Measurements from ENCODE around the gene FCN3. TPM values are rescaled to one million over a fixed set of nuclear protein-coding genes. Genes with fewer than 3 reads are reported as not detected.

Gene FCN3
- total RNA-seq, 4 donors from 2014 or later = 2.9 to 16.6 (median 10.5) TPM

GRCh38 chr1:27361044-27361402 lies 13.6 kb downstream of the FCN3 start:
- intact Hi-C loops (cut with DNase I) = no loop called here
- H3K4me1 ChIP-seq = peaks cover 30 to 50% (median 46%) of the 10 kb centered on the region in 4 donors
- DNase-seq (ENCODE audit: extremely low spot score) = no peak
- TF ChIP-seq POLR2A (IDR thresholded peaks at IDR 0.05; ENCODE audit: low read depth) (no peak), EP300 (IDR thresholded peaks at IDR 0.05) (no peak), POLR2AphosphoS5 (IDR thresholded peaks at IDR 0.05) (no peak)
- TF ChIP-seq, protein P1, sequence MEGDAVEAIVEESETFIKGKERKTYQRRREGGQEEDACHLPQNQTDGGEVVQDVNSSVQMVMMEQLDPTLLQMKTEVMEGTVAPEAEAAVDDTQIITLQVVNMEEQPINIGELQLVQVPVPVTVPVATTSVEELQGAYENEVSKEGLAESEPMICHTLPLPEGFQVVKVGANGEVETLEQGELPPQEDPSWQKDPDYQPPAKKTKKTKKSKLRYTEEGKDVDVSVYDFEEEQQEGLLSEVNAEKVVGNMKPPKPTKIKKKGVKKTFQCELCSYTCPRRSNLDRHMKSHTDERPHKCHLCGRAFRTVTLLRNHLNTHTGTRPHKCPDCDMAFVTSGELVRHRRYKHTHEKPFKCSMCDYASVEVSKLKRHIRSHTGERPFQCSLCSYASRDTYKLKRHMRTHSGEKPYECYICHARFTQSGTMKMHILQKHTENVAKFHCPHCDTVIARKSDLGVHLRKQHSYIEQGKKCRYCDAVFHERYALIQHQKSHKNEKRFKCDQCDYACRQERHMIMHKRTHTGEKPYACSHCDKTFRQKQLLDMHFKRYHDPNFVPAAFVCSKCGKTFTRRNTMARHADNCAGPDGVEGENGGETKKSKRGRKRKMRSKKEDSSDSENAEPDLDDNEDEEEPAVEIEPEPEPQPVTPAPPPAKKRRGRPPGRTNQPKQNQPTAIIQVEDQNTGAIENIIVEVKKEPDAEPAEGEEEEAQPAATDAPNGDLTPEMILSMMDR (IDR thresholded peaks at IDR 0.05) = no peak
- WGBS = 87% methylated on average over 21 of the region's 21 CpGs
- H3K9me3 ChIP-seq = no peaks in the 10 kb centered on the region
- no peaks in the 10 kb centered on the region for H3K27me3 ChIP-seq
- H3K27ac ChIP-seq (replicated peaks in 1 of 4) = no peak overlapping the region
- peak overlapping the region in 1 of 4 donors; percentile 43 for H3K4me3 ChIP-seq
- H3K36me3 ChIP-seq = peaks cover 69 to 92% (median 88%) of the 10 kb centered on the region in 4 donors

DNA sequence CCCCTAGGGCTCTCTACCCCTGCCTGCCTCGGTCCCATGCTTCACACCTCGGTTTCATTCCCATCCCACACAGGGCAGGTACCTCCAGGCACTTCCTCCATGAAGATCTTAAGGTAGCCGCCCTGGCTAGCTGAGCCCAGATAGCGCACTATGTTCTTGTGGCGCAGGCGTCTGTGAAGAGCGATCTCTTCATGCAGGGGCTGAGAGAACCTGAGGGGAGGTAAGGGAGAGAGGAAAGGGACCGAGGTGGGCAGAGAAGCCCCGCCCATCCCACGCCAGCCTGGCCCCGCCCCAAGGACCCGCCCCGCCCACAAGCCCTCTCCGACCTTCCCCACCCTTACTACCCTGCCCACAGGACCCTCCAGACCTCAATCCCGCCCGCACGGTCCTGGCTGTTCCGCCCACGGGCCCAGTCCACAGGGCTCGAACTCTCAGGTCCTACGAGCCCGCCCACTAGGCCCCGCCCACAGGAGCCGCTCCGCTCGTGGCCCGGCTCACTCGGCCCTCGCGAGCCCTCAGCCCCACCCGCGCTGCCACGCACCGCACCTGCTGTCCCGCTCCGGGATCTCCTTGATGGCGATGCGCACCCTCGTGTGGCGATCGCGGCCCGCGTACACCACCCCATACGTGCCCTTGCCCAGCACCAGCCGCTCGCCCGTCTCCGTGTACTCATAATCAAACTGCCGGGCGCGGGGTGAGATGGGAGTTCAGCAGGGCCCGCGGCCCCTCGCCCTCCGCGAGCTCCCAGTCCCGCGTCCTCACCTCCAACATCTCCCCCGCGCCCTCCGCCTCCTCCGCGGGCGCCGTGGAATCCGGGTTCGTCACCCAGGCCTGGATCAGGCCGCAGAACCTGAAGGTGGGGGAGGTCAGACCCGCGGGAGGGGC lies 14.2 kb downstream of the FCN3 start:
- intact Hi-C loops (cut with DNase I) = no loop called here
- TF ChIP-seq POLR2AphosphoS5 (IDR thresholded peaks at IDR 0.05) (no peak), POLR2A (IDR thresholded peaks at IDR 0.05; ENCODE audit: low read depth) (no peak), EP300 (IDR thresholded peaks at IDR 0.05) (no peak)
- TF ChIP-seq, protein P1 (IDR thresholded peaks at IDR 0.05) = no peak
- Histone ChIP-seq H3K4me3 (peak overlapping the region; percentile 13 to 43 (median 24)), H3K27ac (replicated peaks in 1 of 4) (no peak overlapping the region), H3K36me3 (peaks cover 75 to 98% (median 94%) of the 10 kb centered on the region in 4 donors), H3K4me1 (peaks cover 30 to 50% (median 46%) of the 10 kb centered on the region in 4 donors), H3K9me3 (no peaks in the 10 kb centered on the region), H3K27me3 (no peaks in the 10 kb centered on the region)
- 54% methylated on average over 66 of the region's 71 CpGs for whole genome bisulfite sequencing
- no peak for DNase-seq (ENCODE audit: extremely low spot score)

DNA sequence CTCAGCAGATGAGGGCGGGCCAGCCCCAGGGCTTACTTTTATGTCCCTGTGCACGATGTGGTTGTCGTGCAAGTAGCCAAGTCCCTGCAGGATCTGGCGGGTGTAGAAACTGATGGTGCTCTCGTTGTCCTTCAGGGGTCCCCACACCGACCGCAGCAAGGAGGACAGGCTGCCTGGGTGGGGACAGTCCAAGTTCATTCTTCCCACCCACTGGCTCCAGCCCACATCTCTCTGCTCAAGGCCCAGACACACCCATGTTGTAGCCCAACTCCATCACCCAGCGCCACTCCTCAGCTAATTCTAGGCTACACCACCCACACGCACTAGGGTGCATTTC lies 14.8 kb downstream of the FCN3 start:
- Histone ChIP-seq H3K9me3 (no peaks in the 10 kb centered on the region), H3K4me3 (no peak overlapping the region), H3K27ac (replicated peaks in 1 of 4) (no peak overlapping the region), H3K27me3 (no peaks in the 10 kb centered on the region), H3K4me1 (peaks cover 25 to 45% (median 41%) of the 10 kb centered on the region in 4 donors), H3K36me3 (peaks cover 81 to 100% (median 100%) of the 10 kb centered on the region in 4 donors)
- WGBS = 86% methylated on average over 7 of the region's 9 CpGs
- intact Hi-C loops (cut with DNase I) = no loop called here
- TF ChIP-seq POLR2A (IDR thresholded peaks at IDR 0.05; ENCODE audit: low read depth) = no peak
- no peak for TF ChIP-seq POLR2AphosphoS5 (IDR thresholded peaks at IDR 0.05)
- TF ChIP-seq EP300 (IDR thresholded peaks at IDR 0.05) = no peak
- TF ChIP-seq, protein P1 (IDR thresholded peaks at IDR 0.05) = no peak
- DNase-seq (ENCODE audit: extremely low spot score) = no peak

- TF ChIP-seq EP300 (IDR thresholded peaks at IDR 0.05) (no peak), POLR2A (IDR thresholded peaks at IDR 0.05; ENCODE audit: low read depth) (no peak), POLR2AphosphoS5 (IDR thresholded peaks at IDR 0.05) (no peak)
- TF ChIP-seq, protein P1 (IDR thresholded peaks at IDR 0.05) = no peak
- DNase-seq (ENCODE audit: extremely low spot score) = no peak
- no peaks in the 10 kb centered on the region for H3K9me3 ChIP-seq
- no peak overlapping the region for H3K4me3 ChIP-seq
- H3K27me3 ChIP-seq = no peaks in the 10 kb centered on the region
- H3K36me3 ChIP-seq = peaks cover 79 to 100% (median 100%) of the 10 kb centered on the region in 4 donors
- intact Hi-C loops (cut with DNase I) = no loop called here
- H3K4me1 ChIP-seq = peaks cover 18 to 36% (median 32%) of the 10 kb centered on the region in 4 donors
- no peak overlapping the region for H3K27ac ChIP-seq (replicated peaks in 1 of 4)
- WGBS = 90% methylated on average over 5 of the region's 5 CpGs
These were observed 15.7 kb downstream of the FCN3 start for GRCh38 chr1:27358928-27359313.
